ENCODE measurements around the gene CDH12.
"Not testable (repeated sequence)": the region's sequence is repeated elsewhere in the genome, so short reads cannot be mapped to it uniquely, and the experiment has no call there.

Gene CDH12

DNA sequence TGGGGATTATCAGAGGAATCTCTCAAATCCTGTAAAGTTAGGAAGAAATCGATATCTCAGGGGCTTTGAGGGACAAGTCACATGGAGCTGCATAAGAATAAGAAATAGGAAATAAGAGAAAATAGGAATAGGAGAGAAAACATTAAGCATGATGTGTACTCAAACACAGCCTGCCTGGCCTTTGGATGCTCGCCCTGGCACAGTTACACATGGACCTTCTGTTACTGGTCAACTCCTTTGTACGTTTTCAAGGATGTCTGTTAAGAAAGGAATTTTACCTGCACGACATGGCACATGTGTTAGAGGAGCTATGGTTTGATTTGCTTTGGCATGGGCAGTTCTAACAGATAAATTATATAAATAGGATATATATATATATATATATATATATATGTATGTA, 321.2 kb downstream of the CDH12 start:
- no peak for DNase-seq
- no CpG with 5 or more reads among the region's 4 CpGs for WGBS (ENCODE audit: extremely low coverage, insufficient coverage, insufficient read length)

DNA sequence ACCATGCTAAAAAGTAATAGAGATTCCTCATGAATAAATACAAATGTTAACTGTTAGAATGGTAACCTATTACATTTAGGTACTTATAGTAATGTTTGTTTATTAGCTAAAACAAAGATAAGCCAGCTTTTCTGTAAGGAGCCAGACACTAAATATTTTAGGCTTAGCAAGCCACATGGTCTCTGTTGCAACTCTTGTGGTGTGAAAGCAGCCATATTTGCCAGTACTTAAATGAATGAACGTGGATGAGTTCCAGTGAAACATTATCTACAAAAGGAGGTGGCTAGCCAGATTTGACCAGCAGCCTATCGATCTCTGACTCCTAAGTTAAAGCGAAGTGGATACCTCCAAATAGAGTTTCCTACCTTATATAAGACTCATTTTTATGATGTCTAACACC, 331.6 kb downstream of the CDH12 start:
- H3K27ac ChIP-seq (ENCODE audit: low read depth, low read length), result no peak overlapping the region
- DNase-seq, result no peak

More for the DNA sequence above, 321.2 kb downstream of the CDH12 start:
- H4K91ac ChIP-seq (ENCODE audit: low read depth, low read length), result no peak overlapping the region
- H2BK12ac ChIP-seq (ENCODE audit: low read length), result no peak overlapping the region
- no peak overlapping the region for H3K4me2 ChIP-seq (ENCODE audit: low read length)
- no peak overlapping the region for H3K27ac ChIP-seq (ENCODE audit: low read depth, low read length)
- H3K18ac ChIP-seq (ENCODE audit: low read length), result no peak overlapping the region
- no peak overlapping the region for H3K9ac ChIP-seq (ENCODE audit: low read length)
- no peaks in the 10 kb centered on the region for H3K4me1 ChIP-seq (ENCODE audit: control insufficient read depth in 1 of 2, insufficient read depth in 2 of 2, low read length in 2 of 2)
- H3K4me3 ChIP-seq (ENCODE audit: low read depth, low read length), result no peak overlapping the region
- H2BK120ac ChIP-seq (ENCODE audit: insufficient read depth, low read length, poor library complexity), result no peak overlapping the region
- no peaks in the 10 kb centered on the region for H3K36me3 ChIP-seq (ENCODE audit: control insufficient read depth in 1 of 2, insufficient read depth in 2 of 2, low read length in 2 of 2)
- no peak overlapping the region for H3K14ac ChIP-seq (ENCODE audit: low read length)
- H2BK5ac ChIP-seq (ENCODE audit: low read depth, low read length, poor library complexity), result no peak overlapping the region
- no peaks in the 10 kb centered on the region for H3K27me3 ChIP-seq (ENCODE audit: insufficient read depth, low read length)
- H2AFZ ChIP-seq (ENCODE audit: insufficient read depth, low read length, poor library complexity), result no peak overlapping the region
- H2AK5ac ChIP-seq (ENCODE audit: low read length), result no peak overlapping the region
- no peak overlapping the region for H4K8ac ChIP-seq (ENCODE audit: low read depth, low read length)
- no peaks in the 10 kb centered on the region for H3K79me2 ChIP-seq (ENCODE audit: control insufficient read depth, insufficient read depth, low read length, poor library complexity)
- no peaks in the 10 kb centered on the region for H3K9me3 ChIP-seq (ENCODE audit: insufficient read depth, low read depth, low read length)
- H3K4ac ChIP-seq (ENCODE audit: low read depth, low read length), result no peak overlapping the region
- H3K79me1 ChIP-seq (ENCODE audit: low read length), result no peaks in the 10 kb centered on the region
- no peak overlapping the region for H4K12ac ChIP-seq (ENCODE audit: low read depth, low read length)
- no peak overlapping the region for H3K23ac ChIP-seq (ENCODE audit: low read length)

GRCh38 chr5:22516497-22516896, 336.6 kb downstream of the CDH12 start:
- WGBS (ENCODE audit: extremely low coverage, insufficient coverage, insufficient read length), result no CpG with 5 or more reads among the region's 7 CpGs
- not testable (repeated sequence) for H3K79me2 ChIP-seq (ENCODE audit: control insufficient read depth, insufficient read depth, low read length, poor library complexity); H3K9me3 ChIP-seq (ENCODE audit: insufficient read depth, low read depth, low read length); H2BK120ac ChIP-seq (ENCODE audit: insufficient read depth, low read length, poor library complexity); H3K27me3 ChIP-seq (ENCODE audit: insufficient read depth, low read length); H3K23ac ChIP-seq (ENCODE audit: low read length); H4K8ac ChIP-seq (ENCODE audit: low read depth, low read length); H3K4me3 ChIP-seq (ENCODE audit: low read depth, low read length); H3K36me3 ChIP-seq (ENCODE audit: control insufficient read depth in 1 of 2, insufficient read depth in 2 of 2, low read length in 2 of 2); H4K91ac ChIP-seq (ENCODE audit: low read depth, low read length); H3K9ac ChIP-seq (ENCODE audit: low read length); H4K12ac ChIP-seq (ENCODE audit: low read depth, low read length); DNase-seq; H3K79me1 ChIP-seq (ENCODE audit: low read length); H3K14ac ChIP-seq (ENCODE audit: low read length); H2BK12ac ChIP-seq (ENCODE audit: low read length); H3K18ac ChIP-seq (ENCODE audit: low read length); H2AK5ac ChIP-seq (ENCODE audit: low read length); H2BK5ac ChIP-seq (ENCODE audit: low read depth, low read length, poor library complexity); H3K4me1 ChIP-seq (ENCODE audit: control insufficient read depth in 1 of 2, insufficient read depth in 2 of 2, low read length in 2 of 2); H3K27ac ChIP-seq (ENCODE audit: low read depth, low read length); H3K4ac ChIP-seq (ENCODE audit: low read depth, low read length); H3K4me2 ChIP-seq (ENCODE audit: low read length); H2AFZ ChIP-seq (ENCODE audit: insufficient read depth, low read length, poor library complexity)

More for the DNA sequence above, 331.6 kb downstream of the CDH12 start:
- H3K27me3 ChIP-seq (ENCODE audit: insufficient read depth, low read length), result no peaks in the 10 kb centered on the region
- no peak overlapping the region for H2BK5ac ChIP-seq (ENCODE audit: low read depth, low read length, poor library complexity)
- H2AK5ac ChIP-seq (ENCODE audit: low read length), result no peak overlapping the region
- H3K4ac ChIP-seq (ENCODE audit: low read depth, low read length), result no peak overlapping the region
- H3K79me2 ChIP-seq (ENCODE audit: control insufficient read depth, insufficient read depth, low read length, poor library complexity), result no peaks in the 10 kb centered on the region
- no peak overlapping the region for H3K9ac ChIP-seq (ENCODE audit: low read length)
- H3K4me3 ChIP-seq (ENCODE audit: low read depth, low read length), result no peak overlapping the region
- no peak overlapping the region for H3K18ac ChIP-seq (ENCODE audit: low read length)
- no peak overlapping the region for H2BK12ac ChIP-seq (ENCODE audit: low read length)
- H3K36me3 ChIP-seq (ENCODE audit: control insufficient read depth in 1 of 2, insufficient read depth in 2 of 2, low read length in 2 of 2), result no peaks in the 10 kb centered on the region
- H4K8ac ChIP-seq (ENCODE audit: low read depth, low read length), result no peak overlapping the region
- no peak overlapping the region for H3K14ac ChIP-seq (ENCODE audit: low read length)
- H2AFZ ChIP-seq (ENCODE audit: insufficient read depth, low read length, poor library complexity), result no peak overlapping the region
- H3K4me1 ChIP-seq (ENCODE audit: control insufficient read depth in 1 of 2, insufficient read depth in 2 of 2, low read length in 2 of 2), result no peaks in the 10 kb centered on the region
- no CpG with 5 or more reads among the region's 3 CpGs for WGBS (ENCODE audit: extremely low coverage, insufficient coverage, insufficient read length)
- no peaks in the 10 kb centered on the region for H3K9me3 ChIP-seq (ENCODE audit: insufficient read depth, low read depth, low read length)
- no peak overlapping the region for H3K4me2 ChIP-seq (ENCODE audit: low read length)
- H3K79me1 ChIP-seq (ENCODE audit: low read length), result no peaks in the 10 kb centered on the region
- no peak overlapping the region for H4K91ac ChIP-seq (ENCODE audit: low read depth, low read length)
- no peak overlapping the region for H2BK120ac ChIP-seq (ENCODE audit: insufficient read depth, low read length, poor library complexity)
- H4K12ac ChIP-seq (ENCODE audit: low read depth, low read length), result no peak overlapping the region
- H3K23ac ChIP-seq (ENCODE audit: low read length), result no peak overlapping the region

- H3K36me3 ChIP-seq (ENCODE audit: control insufficient read depth in 1 of 2, insufficient read depth in 2 of 2, low read length in 2 of 2), result no peaks in the 10 kb centered on the region
- H3K79me2 ChIP-seq (ENCODE audit: control insufficient read depth, insufficient read depth, low read length, poor library complexity), result no peaks in the 10 kb centered on the region
- H4K8ac ChIP-seq (ENCODE audit: low read depth, low read length), result no peak overlapping the region
- no peak for DNase-seq
- no peak overlapping the region for H2BK5ac ChIP-seq (ENCODE audit: low read depth, low read length, poor library complexity)
- H3K18ac ChIP-seq (ENCODE audit: low read length), result no peak overlapping the region
- H3K4ac ChIP-seq (ENCODE audit: low read depth, low read length), result no peak overlapping the region
- no peak overlapping the region for H3K27ac ChIP-seq (ENCODE audit: low read depth, low read length)
- H3K79me1 ChIP-seq (ENCODE audit: low read length), result no peaks in the 10 kb centered on the region
- no peak overlapping the region for H2BK12ac ChIP-seq (ENCODE audit: low read length)
- H3K4me2 ChIP-seq (ENCODE audit: low read length), result no peak overlapping the region
- H3K9ac ChIP-seq (ENCODE audit: low read length), result no peak overlapping the region
- H2AFZ ChIP-seq (ENCODE audit: insufficient read depth, low read length, poor library complexity), result no peak overlapping the region
- H3K14ac ChIP-seq (ENCODE audit: low read length), result no peak overlapping the region
- H4K12ac ChIP-seq (ENCODE audit: low read depth, low read length), result no peak overlapping the region
- no peaks in the 10 kb centered on the region for H3K9me3 ChIP-seq (ENCODE audit: insufficient read depth, low read depth, low read length)
- H2AK5ac ChIP-seq (ENCODE audit: low read length), result no peak overlapping the region
- no peak overlapping the region for H3K4me3 ChIP-seq (ENCODE audit: low read depth, low read length)
- H4K91ac ChIP-seq (ENCODE audit: low read depth, low read length), result no peak overlapping the region
- no peak overlapping the region for H3K23ac ChIP-seq (ENCODE audit: low read length)
- no peak overlapping the region for H2BK120ac ChIP-seq (ENCODE audit: insufficient read depth, low read length, poor library complexity)
- H3K4me1 ChIP-seq (ENCODE audit: control insufficient read depth in 1 of 2, insufficient read depth in 2 of 2, low read length in 2 of 2), result no peaks in the 10 kb centered on the region
- H3K27me3 ChIP-seq (ENCODE audit: insufficient read depth, low read length), result no peaks in the 10 kb centered on the region
Measured at GRCh38 chr5:22514231-22514630, 338.9 kb downstream of the CDH12 start.

All from trophoblast cell (in vitro differentiated cells and primary cell).